Mucosa of descending colon (tissue), 3 donors: ENCODE measurements around the gene LRRC74A. TPM values are rescaled to one million over a fixed set of nuclear protein-coding genes. Genes with fewer than 3 reads are reported as not detected.
"Not testable (repeated sequence)": the region's sequence is repeated elsewhere in the genome, so short reads cannot be mapped to it uniquely, and the experiment has no call there.

Experiments used
- ATAC-seq: fragments of 200-7000 bp; cut with Tn5 transposase; one replicate; pipeline ENCODE4 v1.9.1; 2020; ENCODE audit warnings: mild to moderate bottlenecking, moderate library complexity
- DNase-seq, 3 donors: peaks; one replicate each; pipeline ENCODE4 v3.0.0-alpha.2; 2020
- H3K36me3 ChIP-seq: fragments of 200-600 bp; one replicate; pipeline ENCODE4 v1.8.0; 2021; ENCODE audit warnings: low read depth, mild to moderate bottlenecking
- H3K4me1 ChIP-seq: fragments of 200-600 bp; one replicate; pipeline ENCODE4 v1.8.0; 2021; ENCODE audit warnings: low read depth, mild to moderate bottlenecking
- H3K4me3 ChIP-seq: fragments of 200-600 bp; one replicate; pipeline ENCODE4 v1.8.0; 2021; ENCODE audit warnings: mild to moderate bottlenecking
- H3K9me3 ChIP-seq: fragments of 200-600 bp; one replicate; pipeline ENCODE4 v1.8.0; 2021; ENCODE audit warnings: mild to moderate bottlenecking
- intact Hi-C, 2 donors: fragments of 100-400 bp; cut with DNase I in 1 of 2; cut with micrococcal nuclease in 1 of 2; formaldehyde crosslinking; loops; one replicate each; pipeline versions ENCODE4 v1.11.0 to v1.11.1; 2022; cut with DNase I, micrococcal nuclease
- total RNA-seq, 3 donors: library from RNA; stranded (reverse); fragmentation: NEBNext Ultra II Directional in 2 of 3; extraction: Animal tissue kit (Norgen Biotek cat#: 25700) in 2 of 3; gene quantifications; one replicate each; pipeline versions ENCODE4 v1.2.1 to v1.2.4, GENCODE V29; 2021 to 2023
- TF ChIP-seq, protein P1 (sequence below): fragments of 200-600 bp; IDR thresholded peaks from one replicate; pipeline ENCODE4 v1.8.0; 2022; ENCODE audit warnings: antibody characterized with exemption, mild to moderate bottlenecking
- donor health status: DM: no; HTN: no; CAD: no; lungs with moderate emphysema.
- donor health status: DM: no; HTN: no; CAD: no.
- donor health status: DM: no; HTN: yes; CAD: no.

LRRC74A gene
- total RNA-seq, 3 donors from 2014 or later = not detected

DNA sequence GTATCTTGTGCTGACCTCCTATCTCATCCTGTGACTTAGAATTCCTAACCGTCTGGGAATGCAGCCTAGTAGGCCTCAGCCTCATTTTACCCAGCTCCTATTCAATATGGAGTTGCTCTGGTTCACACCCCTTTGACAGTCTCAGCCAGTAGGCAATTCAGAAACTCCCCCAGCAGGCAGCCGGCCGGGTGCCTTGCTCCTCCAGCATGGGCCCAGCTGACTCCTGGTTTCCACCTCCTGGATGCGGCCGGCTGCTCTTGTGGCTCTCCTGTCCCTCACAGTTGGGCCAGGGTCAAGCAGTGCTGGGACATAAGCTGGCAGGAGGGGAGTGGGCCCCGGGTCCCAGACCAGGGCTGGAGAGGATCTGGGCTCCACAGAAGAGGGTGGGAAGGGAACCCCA is 58.2 kb downstream of the LRRC74A start:
- intact Hi-C loops = no loop called here
- Histone ChIP-seq H3K9me3 (no peaks in the 10 kb centered on the region), H3K4me1 (no peaks in the 10 kb centered on the region), H3K36me3 (no peaks in the 10 kb centered on the region), H3K4me3 (no peak overlapping the region)
- TF ChIP-seq, protein P1, sequence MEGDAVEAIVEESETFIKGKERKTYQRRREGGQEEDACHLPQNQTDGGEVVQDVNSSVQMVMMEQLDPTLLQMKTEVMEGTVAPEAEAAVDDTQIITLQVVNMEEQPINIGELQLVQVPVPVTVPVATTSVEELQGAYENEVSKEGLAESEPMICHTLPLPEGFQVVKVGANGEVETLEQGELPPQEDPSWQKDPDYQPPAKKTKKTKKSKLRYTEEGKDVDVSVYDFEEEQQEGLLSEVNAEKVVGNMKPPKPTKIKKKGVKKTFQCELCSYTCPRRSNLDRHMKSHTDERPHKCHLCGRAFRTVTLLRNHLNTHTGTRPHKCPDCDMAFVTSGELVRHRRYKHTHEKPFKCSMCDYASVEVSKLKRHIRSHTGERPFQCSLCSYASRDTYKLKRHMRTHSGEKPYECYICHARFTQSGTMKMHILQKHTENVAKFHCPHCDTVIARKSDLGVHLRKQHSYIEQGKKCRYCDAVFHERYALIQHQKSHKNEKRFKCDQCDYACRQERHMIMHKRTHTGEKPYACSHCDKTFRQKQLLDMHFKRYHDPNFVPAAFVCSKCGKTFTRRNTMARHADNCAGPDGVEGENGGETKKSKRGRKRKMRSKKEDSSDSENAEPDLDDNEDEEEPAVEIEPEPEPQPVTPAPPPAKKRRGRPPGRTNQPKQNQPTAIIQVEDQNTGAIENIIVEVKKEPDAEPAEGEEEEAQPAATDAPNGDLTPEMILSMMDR = no peak
- ATAC-seq (no peak), DNase-seq (no peak)

DNA sequence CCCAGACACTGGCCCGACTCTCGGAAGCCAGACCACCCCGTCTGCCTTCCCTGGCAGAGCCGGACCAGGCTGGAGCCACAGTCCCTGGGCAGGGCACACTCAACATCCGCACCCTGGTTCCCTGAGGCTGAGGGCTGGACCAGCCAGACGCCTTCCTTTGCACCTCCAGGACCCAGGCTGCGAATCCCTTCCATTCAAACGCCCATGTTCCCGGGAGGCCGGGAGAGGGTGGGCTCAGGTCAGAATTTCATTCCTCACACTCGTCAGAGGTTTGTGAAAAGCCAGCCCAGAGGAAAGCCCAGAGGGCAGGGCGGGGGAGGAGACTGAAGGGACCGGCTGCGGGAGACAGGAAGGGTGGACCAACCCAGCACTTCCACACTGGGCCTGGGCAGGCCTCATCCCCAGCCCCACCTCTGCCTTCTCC is 58.7 kb downstream of the LRRC74A start:
- TF ChIP-seq, protein P1 = no peak
- no peak overlapping the region for H3K4me3 ChIP-seq
- ATAC-seq = no peak
- no peaks in the 10 kb centered on the region for H3K36me3 ChIP-seq
- no peak for DNase-seq
- H3K4me1 ChIP-seq = no peaks in the 10 kb centered on the region
- H3K9me3 ChIP-seq = no peaks in the 10 kb centered on the region
- intact Hi-C loops = no loop called here

DNA sequence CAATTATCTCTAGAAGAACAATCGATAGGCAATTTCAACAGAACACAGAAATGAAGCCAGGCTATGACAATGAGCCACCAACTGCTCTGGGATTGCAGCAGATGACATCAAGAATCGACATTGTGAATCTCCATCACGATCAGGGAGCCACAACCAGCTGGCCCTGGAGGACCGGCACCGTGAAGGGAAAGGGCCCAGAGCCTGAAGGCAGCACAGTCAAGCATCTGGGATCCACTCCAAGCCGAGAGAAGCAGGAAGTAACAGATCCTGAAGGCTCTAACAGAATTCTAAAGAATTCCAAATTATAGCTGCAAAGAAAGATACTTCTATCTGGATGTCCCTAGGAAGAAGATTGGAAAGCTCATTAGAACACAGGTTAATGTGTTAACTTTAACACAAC is 61.0 kb downstream of the LRRC74A start:
- ATAC-seq (no peak), DNase-seq (no peak)
- Histone ChIP-seq H3K4me1 (no peaks in the 10 kb centered on the region), H3K36me3 (no peaks in the 10 kb centered on the region), H3K4me3 (no peak overlapping the region), H3K9me3 (peaks cover 3% of the 10 kb centered on the region)
- intact Hi-C loops = no loop called here
- TF ChIP-seq, protein P1 = no peak

DNA sequence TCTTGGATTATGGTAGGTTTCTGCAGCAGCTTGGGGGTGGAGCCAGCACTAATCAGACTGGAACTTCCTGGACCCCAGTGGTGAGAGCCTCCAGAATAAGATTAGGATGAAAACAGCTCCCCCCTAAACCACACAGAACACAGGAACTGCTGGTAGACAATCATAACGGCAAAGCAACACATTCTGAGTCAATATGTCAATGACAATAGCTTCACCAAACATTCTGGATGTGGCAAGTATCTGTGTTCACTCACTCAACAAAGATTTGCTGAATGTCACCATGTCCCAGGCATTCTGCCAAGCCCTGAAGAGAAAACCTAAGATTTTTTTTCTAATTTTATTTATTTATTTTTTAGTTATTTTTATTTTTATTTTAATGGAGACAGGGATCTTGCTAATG is 65.2 kb downstream of the LRRC74A start:
- H3K36me3 ChIP-seq = no peaks in the 10 kb centered on the region
- ATAC-seq (no peak), DNase-seq (no peak)
- intact Hi-C loops = no loop called here
- no peaks in the 10 kb centered on the region for H3K4me1 ChIP-seq
- no peak overlapping the region for H3K4me3 ChIP-seq
- peaks cover 4% of the 10 kb centered on the region for H3K9me3 ChIP-seq
- TF ChIP-seq, protein P1 = no peak

DNA sequence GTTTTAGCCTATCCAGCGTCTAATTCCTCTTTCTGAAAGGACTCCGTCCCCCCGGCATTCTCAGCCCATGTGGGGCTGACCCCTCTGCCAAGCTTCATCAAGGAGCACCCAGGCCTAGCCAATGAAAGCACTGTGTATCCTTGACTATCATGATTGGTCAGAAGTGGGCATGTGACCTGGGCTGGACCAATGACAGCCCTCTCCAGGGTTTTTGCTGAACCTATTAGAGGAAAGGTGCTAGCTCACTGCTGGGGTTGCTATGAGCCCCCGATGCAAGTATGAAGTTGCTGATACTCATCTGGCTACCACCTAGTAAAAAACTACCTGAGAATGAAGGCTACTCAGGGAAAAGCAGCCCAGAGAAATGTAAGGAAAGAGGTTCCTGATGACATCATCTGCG is 68.1 kb downstream of the LRRC74A start:
- TF ChIP-seq, protein P1 = no peak
- Histone ChIP-seq H3K4me1 (no peaks in the 10 kb centered on the region), H3K36me3 (no peaks in the 10 kb centered on the region), H3K9me3 (peaks cover 4% of the 10 kb centered on the region), H3K4me3 (no peak overlapping the region)
- DNase-seq (no peak), ATAC-seq (no peak)
- intact Hi-C loops = no loop called here

DNA sequence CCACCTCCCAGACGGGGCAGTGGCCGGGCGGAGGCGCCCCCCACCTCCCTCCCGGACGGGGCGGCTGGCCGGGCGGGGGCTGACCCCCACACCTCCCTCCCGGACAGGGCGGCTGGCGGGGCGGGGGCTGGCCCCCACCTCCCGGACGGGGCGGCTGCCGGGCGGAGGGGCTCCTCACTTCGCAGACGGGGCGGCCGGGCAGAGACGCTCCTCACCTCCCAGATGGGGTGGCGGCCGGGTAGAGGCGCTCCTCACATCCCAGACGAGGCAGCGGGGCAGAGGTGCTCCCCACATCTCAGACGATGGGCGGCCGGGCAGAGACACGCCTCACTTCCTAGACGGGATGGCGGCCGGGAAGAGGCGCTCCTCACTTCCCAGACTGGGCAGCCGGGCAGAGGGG is 71.8 kb downstream of the LRRC74A start:
- H3K36me3 ChIP-seq, H3K4me1 ChIP-seq, DNase-seq, ATAC-seq, intact Hi-C loops, H3K9me3 ChIP-seq, H3K4me3 ChIP-seq: not testable (repeated sequence)
